ENCODE data around the gene GANAB.

- TF ChIP-seq CTCF (IDR thresholded peaks at IDR 0.05; ENCODE audit: insufficient read depth, low read depth, low read length): no peak
- no peak for TF ChIP-seq EZH2 (IDR thresholded peaks at IDR 0.05; ENCODE audit: insufficient read depth, low read length)
Observed at GRCh38 chr11:62592989-62593421, 53.4 kb downstream of the GANAB start.
